ENCODE data around the gene CRYBA1.

- no peak; the same call in 1 of the 2 replicates for TF ChIP-seq CTCF (conservative IDR thresholded peaks at IDR 0.05)
- TF ChIP-seq ZFX (IDR thresholded peaks at IDR 0.05), result no peak
These were observed 36.8 kb downstream of the CRYBA1 start for GRCh38 chr17:29283496-29283895.

Data from C4-2B (cell line).